Heart left ventricle (tissue), 16 donors: ENCODE data around the gene HIGD1A. TPM values are rescaled to one million over a fixed set of nuclear protein-coding genes. Genes with fewer than 3 reads are reported as not detected.

ENCODE experiments used
- ATAC-seq, 4 donors: fragments of 200-7000 bp; cut with Tn5 transposase; one replicate each; pipeline ENCODE4 v1.9.1; 2020 to 2022; ENCODE audit warnings: moderate library complexity in 4 of 4, mild to moderate bottlenecking in 3 of 4, moderate number of reproducible peaks in 1 of 4
- DNase-seq, 5 donors: peaks; one replicate each; pipeline ENCODE4 v3.0.0-alpha.2; 2020
- H3K27ac ChIP-seq, 12 donors: fragments of 200-600 bp; sonication (generic) in 4 of 12; one replicate each; pipeline versions ENCODE4 v1.5.0 to v1.8.0; 2016 to 2022; ENCODE audit warnings: mild to moderate bottlenecking in 2 of 12
- H3K27me3 ChIP-seq, 9 donors: fragments of 200-600 bp; sonication (generic) in 2 of 9; one replicate each; pipeline versions ENCODE4 v1.5.1 to v1.8.0; 2016 to 2022; ENCODE audit warnings: mild to moderate bottlenecking in 3 of 9
- H3K36me3 ChIP-seq, 9 donors: fragments of 200-600 bp; sonication (generic) in 2 of 9; one replicate each; pipeline versions ENCODE4 v1.5.0 to v1.8.0; 2018 to 2022; ENCODE audit warnings: mild to moderate bottlenecking in 2 of 9
- H3K4me1 ChIP-seq, 12 donors: fragments of 200-600 bp; sonication (generic) in 4 of 12; one replicate each; pipeline versions ENCODE4 v1.5.0 to v1.8.0; 2016 to 2022; ENCODE audit warnings: mild to moderate bottlenecking in 3 of 12
- H3K4me3 ChIP-seq, 12 donors: fragments of 200-600 bp; sonication (generic) in 4 of 12; one replicate each; pipeline versions ENCODE4 v1.5.0 to v1.8.0; 2017 to 2022; ENCODE audit warnings: mild to moderate bottlenecking in 9 of 12, moderate library complexity in 4 of 12
- H3K9me3 ChIP-seq, 12 donors: fragments of 200-600 bp; sonication (generic) in 4 of 12; one replicate each; pipeline versions ENCODE4 v1.5.0 to v1.8.0; 2016 to 2022; ENCODE audit warnings: mild to moderate bottlenecking in 1 of 12
- CTCF ChIP-seq, 12 donors: fragments of 200-600 bp; sonication (generic) in 4 of 12; IDR thresholded peaks; one replicate each; pipeline versions ENCODE4 v1.5.0 to v1.8.0; 2018 to 2022; ENCODE audit warnings: antibody characterized with exemption in 12 of 12, mild to moderate bottlenecking in 5 of 12
- POLR2A ChIP-seq, 2 donors: fragments of 450-650 bp; IDR thresholded peaks; one replicate each; pipeline ENCODE4 v1.6.1; 2017; ENCODE audit warnings: antibody characterized with exemption in 2 of 2, mild to moderate bottlenecking in 2 of 2, moderate library complexity in 2 of 2
- WGBS, 4 donors: extraction: QIAGEN DNeasy Blood & Tissue Kit in 2 of 4; methylation state at CpG; one replicate each; pipeline versions ENCODE4 v1.1.5 to v1.1.7; 2013 to 2018; 5-methylcytosine and 5-hydroxymethylcytosine counted together
- intact Hi-C, 10 donors: fragments of 100-400 bp; cut with DNase I; formaldehyde crosslinking; loops; one replicate each; pipeline versions ENCODE4 v1.11.1 to v1.14.2; 2022
- polyA plus RNA-seq, 2 donors: library from polyadenylated mRNA; stranded (reverse); fragments of 200-250 nt; gene quantifications; one replicate each; pipeline ENCODE4 v1.2.3, GENCODE V29; 2013
- total RNA-seq, 9 donors: library from RNA; depleted of rRNA in 2 of 9; stranded (reverse); fragments of >200 nt in 2 of 9; fragmentation: NEBNext Ultra II Directional in 3 of 9; extraction: Animal tissue kit (Norgen Biotek cat#: 25700) in 3 of 9; gene quantifications; one replicate each; pipeline versions ENCODE4 v1.1.0 to v1.2.4, GENCODE V29; 2016 to 2023
- donor health status: ischemic (EF 13 %, LVEDD 7.1; RV severe dilation, severe dysfunction).
- donor health status: healthy with polysubstance abuse.
- donor health status: DM: no; HTN: yes; CAD: no.
- donor health status: DM: no; HTN: no; CAD: no.
- donor health status: ischemic (EF 25% LVEDD 6.9; RV normal size, moderate dysfunction).
- donor health status: ischemic (EF 25% LVEDD 5.7; RV mildly dilated, moderate dysfunction).
- donor health status: healthy.
- donor health status: DM: yes; HTN: yes; CAD: no.
- donor health status: ischemic (EF 35%, LVEDD 5.7; RV mildly dilated, moderate dysfunction).
- donor health status: nonischemic (EF 11% LVEDD 7.7; RV severe dilation, severe dysfunction).
- donor health status: DM: yes; HTN: yes; CAD: no.
- donor health status: PGD.
- donor health status: ischemic (EF 29% LVEDD 5.4; RV normal size, mild dysfunction).
- donor health status: nonischemic (EF 23%, LVEDD 6.1; RV moderate dilation, normal function).

The HIGD1A gene
- total and polyA plus RNA-seq, 11 donors = 170 to 497 (median 313) TPM

- no peak for DNase-seq
- 60 to 77% (median 68%) methylated on average over 4 of the region's 4 CpGs for WGBS, 4 donors
- Histone ChIP-seq H3K27me3 (no peaks in the 10 kb centered on the region), H3K4me3 (no peak overlapping the region), H3K36me3 (no peaks in the 10 kb centered on the region), H3K27ac (peak overlapping the region in 4 of 12 donors; percentile 36 to 80 (median 59)), H3K4me1 (peaks cover 0 to 57% (median 24%) of the 10 kb centered on the region in 12 donors), H3K9me3 (no peaks in the 10 kb centered on the region)
- intact Hi-C loops = no loop called here
- ATAC-seq = no peak
- TF ChIP-seq POLR2A (IDR thresholded peaks at IDR 0.05) (no peak), CTCF (IDR thresholded peaks at IDR 0.05) (no peak)
These were observed 43.4 kb upstream of the HIGD1A start for GRCh38 chr3:42847731-42848130.

- no peaks in the 10 kb centered on the region for H3K9me3 ChIP-seq
- H3K4me3 ChIP-seq = no peak overlapping the region
- peak overlapping the region in 9 of 12 donors; percentile 1 to 80 (median 36) for H3K27ac ChIP-seq
- peaks cover 0 to 57% (median 24%) of the 10 kb centered on the region in 12 donors for H3K4me1 ChIP-seq
- intact Hi-C loops = no loop called here
- DNase-seq (peak in 3 of 5 donors; percentile 37 to 44 (median 39)), ATAC-seq (peak; percentile 2 to 64 (median 34))
- no peaks in the 10 kb centered on the region for H3K27me3 ChIP-seq
- 39 to 51% (median 43%) methylated on average over 5 of the region's 5 CpGs for WGBS, 4 donors
- H3K36me3 ChIP-seq = no peaks in the 10 kb centered on the region
- TF ChIP-seq CTCF (IDR thresholded peaks at IDR 0.05) = no peak
- TF ChIP-seq POLR2A (IDR thresholded peaks at IDR 0.05) = no peak
These were observed 42.6 kb upstream of the HIGD1A start for GRCh38 chr3:42846685-42847522.

- 67 to 100% (median 91%) methylated on average over 3 to 4 of the region's 4 CpGs for WGBS, 4 donors
- intact Hi-C loops = loop anchor here in 3 of 10 donors (5.0 kb wide), 3 partner anchors 32 to 68 kb away; partner anchors contain the start of gene CYP8B1 (in 1 of the 3)
- H3K27ac ChIP-seq = peak overlapping the region in 5 of 12 donors; percentile 7 to 80 (median 36)
- TF ChIP-seq POLR2A (IDR thresholded peaks at IDR 0.05) (no peak), CTCF (IDR thresholded peaks at IDR 0.05) (no peak)
- ATAC-seq = no peak
- no peaks in the 10 kb centered on the region for H3K27me3 ChIP-seq
- H3K9me3 ChIP-seq = no peaks in the 10 kb centered on the region
- H3K36me3 ChIP-seq = no peaks in the 10 kb centered on the region
- H3K4me3 ChIP-seq = no peak overlapping the region
- H3K4me1 ChIP-seq = peaks cover 0 to 43% (median 23%) of the 10 kb centered on the region in 12 donors
- DNase-seq = no peak
These were observed 40.5 kb upstream of the HIGD1A start for GRCh38 chr3:42844815-42845214.

- intact Hi-C loops = loop anchor here in 3 of 10 donors (5.0 kb wide), 3 partner anchors 33 to 67 kb away; partner anchors contain the start of gene CYP8B1 (in 1 of the 3)
- no peak overlapping the region for H3K4me3 ChIP-seq
These were observed 40.1 kb upstream of the HIGD1A start for GRCh38 chr3:42844412-42844713.

More at GRCh38 chr3:42844412-42844713, 40.1 kb upstream of the HIGD1A start:
- no peaks in the 10 kb centered on the region for H3K36me3 ChIP-seq
- H3K27me3 ChIP-seq = no peaks in the 10 kb centered on the region
- H3K27ac ChIP-seq = peak overlapping the region in 5 of 12 donors; percentile 2 to 80 (median 36)
- peaks cover 0 to 43% (median 25%) of the 10 kb centered on the region in 12 donors for H3K4me1 ChIP-seq
- DNase-seq (no peak), ATAC-seq (no peak)
- 73 to 89% (median 85%) methylated on average over 1 of the region's 1 CpG for WGBS, 4 donors
- no peaks in the 10 kb centered on the region for H3K9me3 ChIP-seq
- no peak for TF ChIP-seq POLR2A (IDR thresholded peaks at IDR 0.05)
- TF ChIP-seq CTCF (IDR thresholded peaks at IDR 0.05) = no peak
